Measurements from ENCODE around the gene BAIAP2L1. TPM values are rescaled to one million over a fixed set of nuclear protein-coding genes. Genes with fewer than 3 reads are reported as not detected.

The BAIAP2L1 gene
- total RNA-seq, 2 donors from 2014 or later, result 63.9 to 66.2 TPM

DNA sequence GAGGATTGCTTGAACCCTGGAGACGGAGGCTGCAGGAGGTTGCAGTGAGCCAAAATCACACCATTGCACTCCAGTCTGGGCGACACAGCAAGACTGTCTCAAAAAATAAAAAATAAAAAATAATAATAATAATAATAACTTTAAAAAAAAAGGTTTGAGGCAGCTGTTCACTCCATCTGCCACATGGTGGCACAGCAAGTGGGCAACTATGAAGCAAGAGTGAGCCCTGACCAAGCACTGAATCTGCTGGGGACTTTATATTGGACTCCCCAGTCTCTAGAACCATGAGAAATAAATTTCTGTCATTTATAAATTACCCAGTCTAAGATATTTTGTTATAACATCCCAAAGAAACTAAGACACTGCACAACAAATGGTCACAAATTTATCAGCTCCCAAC is 134.1 kb downstream of the BAIAP2L1 start:
- Histone ChIP-seq H3K36me3 (no peaks in the 10 kb centered on the region), H3K4me1 (no peaks in the 10 kb centered on the region), H3K9ac (ENCODE audit: low read depth in 2 of 2, low read length in 2 of 2) (no peak overlapping the region), H3K27ac (no peak overlapping the region), H3K4me3 (no peak overlapping the region), H3K9me3 (no peaks in the 10 kb centered on the region), H3K27me3 (no peaks in the 10 kb centered on the region)
- intact Hi-C loops (cut with DNase I), result no loop called here
- no peak for DNase-seq
- TF ChIP-seq, protein P1, sequence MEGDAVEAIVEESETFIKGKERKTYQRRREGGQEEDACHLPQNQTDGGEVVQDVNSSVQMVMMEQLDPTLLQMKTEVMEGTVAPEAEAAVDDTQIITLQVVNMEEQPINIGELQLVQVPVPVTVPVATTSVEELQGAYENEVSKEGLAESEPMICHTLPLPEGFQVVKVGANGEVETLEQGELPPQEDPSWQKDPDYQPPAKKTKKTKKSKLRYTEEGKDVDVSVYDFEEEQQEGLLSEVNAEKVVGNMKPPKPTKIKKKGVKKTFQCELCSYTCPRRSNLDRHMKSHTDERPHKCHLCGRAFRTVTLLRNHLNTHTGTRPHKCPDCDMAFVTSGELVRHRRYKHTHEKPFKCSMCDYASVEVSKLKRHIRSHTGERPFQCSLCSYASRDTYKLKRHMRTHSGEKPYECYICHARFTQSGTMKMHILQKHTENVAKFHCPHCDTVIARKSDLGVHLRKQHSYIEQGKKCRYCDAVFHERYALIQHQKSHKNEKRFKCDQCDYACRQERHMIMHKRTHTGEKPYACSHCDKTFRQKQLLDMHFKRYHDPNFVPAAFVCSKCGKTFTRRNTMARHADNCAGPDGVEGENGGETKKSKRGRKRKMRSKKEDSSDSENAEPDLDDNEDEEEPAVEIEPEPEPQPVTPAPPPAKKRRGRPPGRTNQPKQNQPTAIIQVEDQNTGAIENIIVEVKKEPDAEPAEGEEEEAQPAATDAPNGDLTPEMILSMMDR (IDR thresholded peaks at IDR 0.05), result peak; percentile 31

DNA sequence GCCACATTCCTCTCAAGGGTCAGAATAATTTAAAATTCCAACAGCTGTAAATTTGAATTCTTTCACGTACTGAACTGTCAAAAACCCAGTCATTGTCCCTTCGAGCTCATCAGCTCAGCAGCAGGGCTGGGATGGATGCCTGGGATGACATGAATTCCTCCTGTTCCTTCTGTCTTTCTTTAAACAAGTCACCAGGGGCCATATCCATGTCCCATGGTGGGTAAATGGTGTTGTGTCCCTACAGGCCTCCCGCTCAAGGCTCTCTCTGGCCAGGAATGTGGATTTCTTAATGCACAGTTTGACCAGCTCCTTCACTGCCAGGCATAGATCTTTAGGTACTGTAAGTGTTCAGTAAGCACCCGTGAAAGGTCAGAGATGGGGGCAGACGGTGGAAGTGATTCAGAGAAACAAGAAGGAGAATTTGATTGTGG is 135.0 kb downstream of the BAIAP2L1 start:
- Histone ChIP-seq H3K27ac (no peak overlapping the region), H3K9me3 (no peaks in the 10 kb centered on the region), H3K4me1 (no peaks in the 10 kb centered on the region), H3K4me3 (no peak overlapping the region), H3K27me3 (no peaks in the 10 kb centered on the region), H3K9ac (ENCODE audit: low read depth in 2 of 2, low read length in 2 of 2) (no peak overlapping the region), H3K36me3 (no peaks in the 10 kb centered on the region)
- DNase-seq, result no peak
- intact Hi-C loops (cut with DNase I), result no loop called here
- TF ChIP-seq, protein P1 (IDR thresholded peaks at IDR 0.05), result no peak

DNA sequence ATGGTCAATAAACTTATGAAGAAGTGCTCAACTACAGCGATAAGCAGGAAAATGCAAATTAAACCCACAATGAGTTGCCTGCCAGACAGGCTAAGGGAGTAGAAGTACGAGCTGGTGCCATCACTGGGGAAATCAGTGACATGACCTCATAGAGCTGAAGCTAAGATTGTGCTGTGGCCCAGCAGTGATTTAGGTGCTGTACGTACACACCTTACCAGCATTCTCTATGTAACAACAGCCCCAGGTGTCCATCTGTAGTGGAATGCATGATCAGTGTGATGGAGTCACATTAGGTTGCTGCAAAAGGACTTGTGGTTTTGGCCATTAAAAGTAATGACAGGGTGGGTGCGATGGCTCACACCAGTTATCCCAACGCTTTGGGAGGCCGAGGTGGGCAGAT is 143.2 kb downstream of the BAIAP2L1 start:
- no peak for DNase-seq
- no peaks in the 10 kb centered on the region for H3K36me3 ChIP-seq
- intact Hi-C loops (cut with DNase I), result no loop called here

DNA sequence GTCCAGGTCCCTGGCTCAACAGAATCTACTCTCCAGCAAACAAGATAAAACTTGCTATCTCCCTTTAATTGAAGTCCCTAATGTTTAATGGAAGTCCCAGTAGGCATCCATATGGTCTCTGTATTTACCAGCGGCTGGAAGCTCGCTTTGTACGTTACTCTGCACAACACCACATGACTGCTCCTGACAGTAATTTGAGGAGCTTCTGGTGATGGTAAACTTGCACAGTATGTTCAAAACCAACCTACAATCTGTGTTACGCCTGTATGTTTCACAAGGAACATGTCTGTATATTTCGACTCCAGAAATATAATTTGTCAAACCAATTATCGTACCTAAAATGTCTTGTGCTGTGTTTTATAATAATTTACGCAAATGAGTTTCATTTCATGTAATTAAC is 144.5 kb downstream of the BAIAP2L1 start:
- no peaks in the 10 kb centered on the region for H3K27me3 ChIP-seq
- H3K27ac ChIP-seq, result no peak overlapping the region
- no peaks in the 10 kb centered on the region for H3K9me3 ChIP-seq
- peaks cover 8% of the 10 kb centered on the region for H3K4me1 ChIP-seq
- H3K36me3 ChIP-seq, result no peaks in the 10 kb centered on the region
- no peak for DNase-seq
- no peak overlapping the region for H3K4me3 ChIP-seq
- intact Hi-C loops (cut with DNase I), result no loop called here
- TF ChIP-seq, protein P1 (IDR thresholded peaks at IDR 0.05), result no peak
- no peak overlapping the region for H3K9ac ChIP-seq (ENCODE audit: low read depth in 2 of 2, low read length in 2 of 2)

More for the DNA sequence above, 143.2 kb downstream of the BAIAP2L1 start:
- Histone ChIP-seq H3K9ac (ENCODE audit: low read depth in 2 of 2, low read length in 2 of 2) (no peak overlapping the region), H3K9me3 (no peaks in the 10 kb centered on the region), H3K4me3 (no peak overlapping the region), H3K27me3 (no peaks in the 10 kb centered on the region), H3K27ac (no peak overlapping the region), H3K4me1 (peaks cover 7% of the 10 kb centered on the region)
- TF ChIP-seq, protein P1 (IDR thresholded peaks at IDR 0.05), result no peak

DNA sequence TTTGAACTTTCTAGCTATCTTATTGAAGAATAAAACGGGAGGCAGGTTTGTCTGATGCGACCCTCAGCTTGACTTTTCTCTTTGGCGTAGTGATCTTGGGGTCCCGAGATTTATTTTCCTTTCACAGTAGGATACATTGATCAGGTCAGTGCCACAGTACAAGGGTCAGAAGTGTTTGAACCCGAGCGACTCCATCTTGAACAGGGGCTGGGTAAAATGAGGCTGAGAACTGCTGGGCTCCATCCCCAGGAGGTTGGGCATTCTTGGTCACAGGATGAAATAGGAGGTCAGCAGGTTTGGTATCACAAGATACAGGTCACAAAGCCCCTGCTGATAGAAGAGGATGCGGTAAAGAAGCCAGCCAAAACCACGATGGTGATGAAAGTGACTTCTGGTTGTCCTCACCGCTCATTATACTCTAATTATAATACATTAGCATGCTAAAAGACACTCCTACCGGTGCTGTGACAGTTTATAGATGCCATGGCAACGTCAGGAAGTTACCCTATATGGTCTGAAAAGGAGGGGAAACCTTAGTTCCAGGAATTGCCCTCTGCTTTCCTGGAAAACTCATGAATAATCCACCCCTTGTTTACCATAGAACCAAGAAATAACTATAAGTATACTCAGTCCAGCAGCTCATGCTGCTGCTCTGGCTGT is 145.8 kb downstream of the BAIAP2L1 start:
- Histone ChIP-seq H3K4me1 (peaks cover 8% of the 10 kb centered on the region), H3K9ac (ENCODE audit: low read depth in 2 of 2, low read length in 2 of 2) (no peak overlapping the region), H3K36me3 (no peaks in the 10 kb centered on the region), H3K27me3 (no peaks in the 10 kb centered on the region), H3K27ac (no peak overlapping the region), H3K4me3 (no peak overlapping the region), H3K9me3 (no peaks in the 10 kb centered on the region)
- DNase-seq, result no peak
- intact Hi-C loops (cut with DNase I), result no loop called here
- TF ChIP-seq, protein P1 (IDR thresholded peaks at IDR 0.05), result no peak
